Mesodermal cell (in vitro differentiated cells): ENCODE data around the gene TENT4A.

Experiments
- H3K27ac ChIP-seq: 2 replicates; pipeline ENCODE4 v1.7.0; 2013; ENCODE audit warnings: mild to moderate bottlenecking, low read depth, low read length, moderate library complexity; ENCODE audit not compliant: severe bottlenecking
- H3K36me3 ChIP-seq: 2 replicates; pipeline ENCODE4 v1.7.1; 2013; ENCODE audit warnings: mild to moderate bottlenecking, low read length, moderate library complexity; ENCODE audit not compliant: control insufficient read depth, insufficient read depth
- H3K4me1 ChIP-seq: one replicate; pipeline ENCODE4 v1.7.1; 2013; ENCODE audit warnings: mild to moderate bottlenecking, low read length; ENCODE audit not compliant: insufficient read depth, control insufficient read depth, poor library complexity, severe bottlenecking
- H3K4me3 ChIP-seq: 2 replicates; pipeline ENCODE4 v1.7.0; 2013; ENCODE audit warnings: low read length, control low read depth, mild to moderate bottlenecking; ENCODE audit not compliant: insufficient read depth, poor library complexity, severe bottlenecking; ENCODE audit errors: extremely low read depth
- H3K9me3 ChIP-seq: 2 replicates; pipeline ENCODE4 v1.7.1; 2013; ENCODE audit warnings: mild to moderate bottlenecking, low read length, moderate library complexity; ENCODE audit not compliant: control insufficient read depth
- whole genome bisulfite sequencing, 2 experiments: methylation state at CpG; one replicate each; pipeline ENCODE4 v1.1.5; 2013; ENCODE audit warnings: missing lambda C conversion rate in 2 of 2; ENCODE audit not compliant: insufficient coverage in 2 of 2; 5-methylcytosine and 5-hydroxymethylcytosine counted together

TENT4A gene

GRCh38 chr5:6678385-6678784 lies 34.8 kb upstream of the TENT4A start:
- H3K4me1 ChIP-seq, result no peaks in the 10 kb centered on the region
- WGBS, 2 experiments, result 80 to 83% methylated on average over 1 of the region's 1 CpG
- no peak overlapping the region for H3K27ac ChIP-seq
- peaks cover 1% of the 10 kb centered on the region for H3K9me3 ChIP-seq
- no peak overlapping the region for H3K4me3 ChIP-seq
- H3K36me3 ChIP-seq, result peaks cover 3% of the 10 kb centered on the region

GRCh38 chr5:6680922-6681321 lies 32.3 kb upstream of the TENT4A start:
- no peak overlapping the region for H3K4me3 ChIP-seq

GRCh38 chr5:6681682-6682081 lies 31.6 kb upstream of the TENT4A start:
- 79% methylated on average over 2 of the region's 2 CpGs; no CpG with 5 or more reads in 1 of the 2 experiments for WGBS, 2 experiments

More at GRCh38 chr5:6680922-6681321, 32.3 kb upstream of the TENT4A start:
- Histone ChIP-seq H3K27ac (no peak overlapping the region), H3K9me3 (no peaks in the 10 kb centered on the region), H3K36me3 (no peaks in the 10 kb centered on the region), H3K4me1 (no peaks in the 10 kb centered on the region)
- WGBS, 2 experiments, result 14 to 54% methylated on average over 2 to 4 of the region's 6 CpGs

GRCh38 chr5:6682239-6682638 lies 31.0 kb upstream of the TENT4A start:
- no peak overlapping the region for H3K4me3 ChIP-seq
- H3K27ac ChIP-seq, result no peak overlapping the region
- no peaks in the 10 kb centered on the region for H3K9me3 ChIP-seq
- H3K4me1 ChIP-seq, result no peaks in the 10 kb centered on the region
- 47 to 67% methylated on average over 6 to 8 of the region's 11 CpGs for WGBS, 2 experiments
- H3K36me3 ChIP-seq, result no peaks in the 10 kb centered on the region

More at GRCh38 chr5:6681682-6682081, 31.6 kb upstream of the TENT4A start:
- Histone ChIP-seq H3K9me3 (no peaks in the 10 kb centered on the region), H3K27ac (no peak overlapping the region), H3K4me1 (no peaks in the 10 kb centered on the region), H3K4me3 (no peak overlapping the region), H3K36me3 (no peaks in the 10 kb centered on the region)

- Histone ChIP-seq H3K9me3 (no peaks in the 10 kb centered on the region), H3K27ac (no peak overlapping the region), H3K36me3 (no peaks in the 10 kb centered on the region), H3K4me3 (no peak overlapping the region), H3K4me1 (no peaks in the 10 kb centered on the region)
- 85 to 88% methylated on average over 6 of the region's 8 CpGs for WGBS, 2 experiments
Observed at GRCh38 chr5:6683241-6683640, 30.0 kb upstream of the TENT4A start.

GRCh38 chr5:6684075-6684474 lies 29.2 kb upstream of the TENT4A start:
- WGBS, 2 experiments, result 50 to 58% methylated on average over 1 to 3 of the region's 4 CpGs
- Histone ChIP-seq H3K9me3 (no peaks in the 10 kb centered on the region), H3K36me3 (no peaks in the 10 kb centered on the region), H3K4me3 (no peak overlapping the region), H3K4me1 (no peaks in the 10 kb centered on the region), H3K27ac (no peak overlapping the region)

- Histone ChIP-seq H3K36me3 (no peaks in the 10 kb centered on the region), H3K4me1 (no peaks in the 10 kb centered on the region), H3K9me3 (no peaks in the 10 kb centered on the region), H3K27ac (no peak overlapping the region), H3K4me3 (no peak overlapping the region)
- WGBS, 2 experiments, result 48 to 50% methylated on average over 4 to 5 of the region's 6 CpGs
Observed at GRCh38 chr5:6686501-6686900, 26.7 kb upstream of the TENT4A start.

GRCh38 chr5:6686915-6687409 lies 26.3 kb upstream of the TENT4A start:
- Histone ChIP-seq H3K27ac (no peak overlapping the region), H3K4me3 (peak overlapping the region; percentile 39), H3K4me1 (no peaks in the 10 kb centered on the region), H3K36me3 (no peaks in the 10 kb centered on the region), H3K9me3 (no peaks in the 10 kb centered on the region)
- 1 to 3% methylated on average over 21 to 22 of the region's 22 CpGs for WGBS, 2 experiments

GRCh38 chr5:6687505-6687904 lies 25.7 kb upstream of the TENT4A start:
- Histone ChIP-seq H3K9me3 (no peaks in the 10 kb centered on the region), H3K27ac (no peak overlapping the region), H3K36me3 (no peaks in the 10 kb centered on the region), H3K4me1 (no peaks in the 10 kb centered on the region), H3K4me3 (no peak overlapping the region)
- WGBS, 2 experiments, result 72 to 91% methylated on average over 7 of the region's 9 CpGs

- Histone ChIP-seq H3K9me3 (no peaks in the 10 kb centered on the region), H3K4me3 (no peak overlapping the region), H3K27ac (no peak overlapping the region), H3K4me1 (no peaks in the 10 kb centered on the region), H3K36me3 (no peaks in the 10 kb centered on the region)
- WGBS, 2 experiments, result no CpG with 5 or more reads among the region's 1 CpG
Observed at GRCh38 chr5:6692906-6693305, 20.3 kb upstream of the TENT4A start.

- 57% methylated on average over 1 of the region's 1 CpG; no CpG with 5 or more reads in 1 of the 2 experiments for WGBS, 2 experiments
- Histone ChIP-seq H3K4me1 (peaks cover 4% of the 10 kb centered on the region), H3K36me3 (no peaks in the 10 kb centered on the region), H3K9me3 (no peaks in the 10 kb centered on the region), H3K4me3 (no peak overlapping the region), H3K27ac (no peak overlapping the region)
Observed at GRCh38 chr5:6698696-6699095, 14.5 kb upstream of the TENT4A start.
